GM21576 (cell line): ENCODE measurements around the gene SSUH2.
A peak's percentile ranks its signal among the peaks of the same experiment; 100 is the strongest.
"Not testable (repeated sequence)": the region's sequence is repeated elsewhere in the genome, so short reads cannot be mapped to it uniquely, and the experiment has no call there.

Experiments
- ATAC-seq: cut with Tn5 transposase; IDR thresholded peaks from one replicate; pipeline ENCODE4 v1.9.1; 2021; ENCODE audit warnings: mild to moderate bottlenecking, moderate library complexity; ENCODE audit not compliant: unreplicated experiment

SSUH2 gene, protein sequence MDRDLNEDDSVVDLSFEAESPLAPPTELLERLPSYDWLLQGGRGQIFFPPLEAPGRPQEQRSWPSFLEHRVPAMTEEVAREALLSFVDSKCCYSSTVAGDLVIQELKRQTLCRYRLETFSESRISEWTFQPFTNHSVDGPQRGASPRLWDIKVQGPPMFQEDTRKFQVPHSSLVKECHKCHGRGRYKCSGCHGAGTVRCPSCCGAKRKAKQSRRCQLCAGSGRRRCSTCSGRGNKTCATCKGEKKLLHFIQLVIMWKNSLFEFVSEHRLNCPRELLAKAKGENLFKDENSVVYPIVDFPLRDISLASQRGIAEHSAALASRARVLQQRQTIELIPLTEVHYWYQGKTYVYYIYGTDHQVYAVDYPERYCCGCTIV

DNA sequence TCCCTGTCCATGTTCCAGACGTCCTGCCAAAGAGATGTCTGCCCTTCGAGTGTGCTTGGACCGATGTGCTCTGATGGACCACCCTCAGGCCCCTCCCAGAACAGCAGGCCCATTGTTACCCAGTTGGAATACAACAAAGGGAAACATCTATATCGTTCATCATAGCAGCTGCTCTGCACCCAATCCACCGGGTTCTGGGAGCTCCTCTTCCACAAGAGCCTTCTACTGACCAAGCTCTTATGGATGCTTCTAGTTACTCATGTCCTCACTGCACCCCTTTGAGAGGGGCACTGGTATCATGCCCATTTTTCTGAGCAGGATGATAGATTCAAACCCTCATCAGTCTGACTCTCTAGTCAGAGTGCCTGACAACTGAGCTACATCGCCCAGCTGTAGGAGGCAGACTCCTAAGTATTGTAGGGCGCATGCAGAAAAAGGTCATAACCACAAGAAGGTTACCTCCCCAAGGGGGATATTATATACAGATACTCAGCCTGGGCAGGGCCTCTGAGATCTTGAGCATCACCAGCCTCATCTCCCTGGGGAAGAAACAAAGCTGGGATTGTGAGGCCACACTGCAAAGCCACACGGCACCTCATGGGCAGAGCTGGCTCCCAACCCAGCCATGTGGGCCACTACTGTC is at the start of gene SSUH2:
TSS of gene SSUH2 (minus strand) at position 51 of the 643 bp plus-strand sequence. CDS start at position 11, 40 bp downstream.
- ATAC-seq, result no peak

DNA sequence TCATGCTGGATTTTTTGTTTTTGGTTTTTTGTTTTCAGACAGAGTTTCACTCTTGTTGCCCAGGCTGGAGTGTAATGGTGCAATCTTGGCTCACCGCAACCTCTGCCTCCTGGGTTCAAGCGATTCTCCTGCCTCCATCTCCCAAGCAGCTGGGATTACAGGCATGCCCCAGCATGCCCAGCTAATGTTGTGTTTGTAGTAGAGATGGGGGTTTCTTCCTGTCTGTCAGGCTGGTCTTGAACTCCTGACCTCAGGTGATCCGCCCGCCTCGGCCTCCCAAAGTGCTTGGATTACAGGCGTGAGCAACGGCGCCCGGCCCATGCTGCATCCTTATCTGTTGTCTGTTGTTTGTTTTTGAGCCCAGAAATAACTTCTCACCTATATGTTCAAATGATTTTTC is 46.7 kb upstream of the SSUH2 start:
- not testable (repeated sequence) for ATAC-seq

DNA sequence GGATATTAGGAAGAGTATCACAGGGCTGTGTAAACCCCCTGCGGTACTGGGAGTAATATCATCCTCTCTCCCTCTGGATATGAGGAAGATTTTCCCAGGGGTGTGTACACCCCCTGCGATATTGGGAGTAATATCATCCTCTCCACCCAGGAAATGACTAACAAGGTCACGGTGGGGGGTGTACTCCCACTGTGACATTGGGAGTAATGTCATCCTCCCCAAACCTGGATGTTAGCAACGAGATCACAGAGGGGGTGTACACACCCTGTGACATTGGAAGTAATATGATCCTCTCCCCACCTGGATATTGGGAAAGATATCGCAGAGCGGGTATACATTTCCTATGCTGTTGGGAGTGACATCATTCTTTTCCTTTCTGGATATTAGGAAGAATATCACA is 40.4 kb upstream of the SSUH2 start:
- ATAC-seq, result not testable (repeated sequence)

DNA sequence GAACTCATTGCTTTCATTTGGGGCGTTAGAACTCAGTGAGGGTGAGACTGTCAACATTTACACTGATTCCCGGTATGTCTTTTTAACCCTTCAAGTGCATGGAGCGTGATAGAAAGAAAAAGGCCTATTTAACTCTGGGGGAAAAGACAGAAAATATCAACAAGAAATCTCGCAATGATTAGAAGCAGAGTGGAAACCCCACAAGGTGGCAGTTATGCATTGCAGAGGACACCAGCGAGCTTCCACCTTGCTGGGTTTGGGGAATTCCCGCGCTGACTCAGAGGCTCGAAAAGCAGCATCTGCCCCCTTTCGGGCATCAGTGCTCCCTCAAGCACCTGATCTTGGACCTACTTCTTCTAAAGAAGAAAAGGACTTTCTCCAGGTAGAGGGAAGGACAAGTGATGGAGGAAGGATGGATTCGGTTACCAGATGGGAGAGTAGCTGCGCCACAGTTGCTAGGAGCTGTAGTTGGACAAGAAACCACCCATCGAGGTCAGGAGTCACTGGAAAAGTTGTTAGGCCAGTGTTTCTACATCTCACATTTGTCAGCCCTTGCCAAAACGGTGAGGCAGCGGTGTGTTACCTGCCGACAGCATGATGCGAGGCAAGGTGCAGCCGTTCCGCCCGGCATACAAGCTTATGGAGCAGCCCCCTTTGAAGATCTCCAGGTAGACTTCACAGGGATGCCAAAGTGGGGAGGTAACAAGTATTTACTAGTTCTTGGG is 38.4 kb upstream of the SSUH2 start:
- ATAC-seq, result not testable (repeated sequence)

DNA sequence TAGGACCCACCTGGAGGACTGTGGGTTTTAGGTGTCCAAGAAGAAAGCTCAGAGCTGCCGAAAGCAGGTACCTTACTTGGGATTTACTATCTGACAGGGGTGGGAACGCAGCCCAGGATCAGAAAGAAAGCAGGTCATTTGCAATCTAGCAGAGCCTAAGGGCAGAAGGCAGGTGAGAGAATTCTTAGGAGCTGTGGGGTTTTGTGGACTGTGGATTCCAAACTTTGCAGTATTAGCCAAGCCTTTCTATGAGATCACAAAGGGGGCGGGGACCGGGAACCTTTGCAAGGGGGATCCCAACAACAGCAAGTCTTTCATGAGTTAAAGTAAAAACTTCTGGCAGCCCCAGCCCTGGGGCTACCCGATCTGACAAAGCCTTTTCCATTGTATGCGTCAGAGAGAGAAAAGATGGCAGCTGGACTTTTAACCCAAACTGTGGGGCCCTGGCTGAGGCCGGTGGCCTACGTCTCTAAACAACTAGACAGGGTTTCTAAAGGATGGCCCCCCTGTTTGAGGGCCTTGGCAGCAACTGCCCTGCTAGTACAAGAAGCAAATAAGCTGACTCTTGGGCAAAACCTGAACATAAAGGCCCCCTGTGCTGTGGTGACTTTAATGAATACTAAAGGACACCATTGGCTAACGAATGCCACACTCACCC is 37.4 kb upstream of the SSUH2 start:
- ATAC-seq, result not testable (repeated sequence)

DNA sequence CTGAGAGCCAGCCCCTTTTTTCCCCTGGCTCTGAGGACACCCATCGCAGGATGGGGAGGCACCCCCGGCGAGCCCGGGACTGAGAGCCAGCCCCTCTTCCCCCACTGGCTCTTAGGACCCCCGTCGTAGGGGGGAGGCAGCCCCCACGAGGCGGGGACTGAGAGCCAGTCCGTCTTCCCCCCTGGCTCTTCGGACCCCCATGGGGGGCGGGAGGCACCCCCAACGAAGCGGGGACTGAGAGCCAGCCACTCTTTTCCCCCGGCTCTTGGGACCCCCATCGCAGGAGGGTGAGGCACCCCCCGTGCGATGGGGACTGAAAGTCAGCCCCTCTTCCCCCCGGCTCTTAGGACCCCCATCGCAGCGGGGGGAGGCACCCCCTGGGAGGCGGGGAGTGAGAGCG is 36.8 kb upstream of the SSUH2 start:
- ATAC-seq, result no peak

DNA sequence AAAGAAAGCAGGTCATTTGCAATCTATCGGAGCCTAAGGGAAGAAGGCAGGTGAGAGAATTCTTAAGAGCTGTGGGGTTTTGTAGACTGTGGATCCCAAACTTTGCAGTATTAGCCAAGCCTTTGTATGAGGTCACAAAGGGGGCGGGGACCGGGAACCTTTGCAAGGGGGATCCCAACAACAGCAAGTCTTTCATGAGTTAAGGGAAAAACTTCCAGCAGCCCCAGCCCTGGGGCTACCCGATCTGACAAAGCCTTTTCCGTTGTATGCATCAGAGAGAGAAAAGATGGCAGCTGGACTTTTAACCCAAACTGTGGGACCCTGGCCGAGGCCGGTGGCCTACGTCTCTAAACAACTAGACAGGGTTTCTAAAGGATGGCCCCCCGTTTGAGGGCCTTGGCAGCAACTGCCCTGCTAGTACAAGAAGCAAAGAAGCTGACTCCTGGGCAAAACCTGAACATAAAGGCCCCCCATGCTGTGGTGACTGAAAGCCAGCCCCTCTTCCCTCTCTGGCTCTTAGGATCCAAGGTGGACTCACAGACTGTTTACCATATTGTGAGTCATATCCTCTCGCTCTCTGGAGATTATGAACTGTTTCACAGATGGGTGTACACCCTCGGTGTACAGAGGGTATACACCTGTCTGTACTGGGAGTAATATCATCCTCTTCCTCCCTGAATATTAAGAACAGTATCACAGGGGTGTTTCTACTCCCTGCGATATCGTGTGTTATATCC is 35.4 kb upstream of the SSUH2 start:
- not testable (repeated sequence) for ATAC-seq

DNA sequence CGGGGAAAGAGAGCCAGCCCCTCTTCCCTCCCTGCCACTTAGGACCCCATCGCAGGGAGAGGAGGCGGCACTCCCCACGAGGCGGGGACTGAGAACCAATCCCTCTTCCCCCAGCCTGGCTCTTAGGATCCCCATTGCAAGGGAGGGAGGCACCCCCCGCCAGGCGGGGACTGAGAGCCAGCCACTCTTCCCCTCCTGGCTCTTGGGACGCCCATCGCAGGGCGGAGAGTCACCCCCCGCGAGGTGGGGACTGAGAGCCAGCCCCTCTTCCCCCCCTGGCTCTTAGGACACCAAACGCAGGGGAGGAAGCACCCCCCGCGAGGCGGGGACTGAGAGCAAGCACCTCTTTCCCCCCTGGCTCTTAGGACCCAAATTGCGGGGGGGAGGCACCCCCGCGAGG is 34.2 kb upstream of the SSUH2 start:
- ATAC-seq, result no peak

DNA sequence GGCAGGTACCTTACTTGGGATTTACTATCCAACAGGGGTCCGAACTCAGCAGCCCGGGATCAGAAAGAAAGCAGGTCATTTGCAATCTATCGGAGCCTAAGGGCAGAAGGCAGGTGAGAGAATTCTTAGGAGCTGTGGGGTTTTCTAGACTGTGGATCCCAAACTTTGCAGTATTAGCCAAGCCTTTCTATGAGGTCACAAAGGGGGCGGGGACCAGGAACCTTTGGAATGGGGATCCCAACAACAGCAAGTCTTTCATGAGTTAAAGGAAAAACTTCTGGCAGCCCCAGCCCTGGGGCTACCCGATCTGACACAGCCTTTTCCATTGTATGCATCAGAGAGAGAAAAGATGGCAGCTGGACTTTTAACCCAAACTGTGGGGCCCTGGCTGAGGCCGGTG is 32.7 kb upstream of the SSUH2 start:
- ATAC-seq, result not testable (repeated sequence)

DNA sequence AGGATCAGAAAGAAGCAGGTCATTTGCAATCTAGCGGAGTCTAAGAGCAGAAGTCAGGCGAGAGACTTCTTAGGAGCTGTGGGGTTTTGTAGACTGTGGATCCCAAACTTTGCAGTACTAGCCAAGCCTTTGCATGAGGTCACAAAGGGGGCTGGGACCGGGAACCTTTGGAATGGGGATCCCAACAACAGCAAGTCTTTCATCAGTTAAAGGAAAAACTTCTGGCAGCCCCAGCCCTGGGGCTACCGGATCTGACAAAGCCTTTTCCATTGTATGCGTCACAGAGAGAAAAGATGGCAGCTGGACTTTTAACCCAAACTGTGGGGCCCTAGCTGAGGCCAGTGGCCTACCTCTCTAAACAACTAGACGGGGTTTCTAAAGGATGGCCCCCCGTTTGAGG is 31.0 kb upstream of the SSUH2 start:
- ATAC-seq, result not testable (repeated sequence)

DNA sequence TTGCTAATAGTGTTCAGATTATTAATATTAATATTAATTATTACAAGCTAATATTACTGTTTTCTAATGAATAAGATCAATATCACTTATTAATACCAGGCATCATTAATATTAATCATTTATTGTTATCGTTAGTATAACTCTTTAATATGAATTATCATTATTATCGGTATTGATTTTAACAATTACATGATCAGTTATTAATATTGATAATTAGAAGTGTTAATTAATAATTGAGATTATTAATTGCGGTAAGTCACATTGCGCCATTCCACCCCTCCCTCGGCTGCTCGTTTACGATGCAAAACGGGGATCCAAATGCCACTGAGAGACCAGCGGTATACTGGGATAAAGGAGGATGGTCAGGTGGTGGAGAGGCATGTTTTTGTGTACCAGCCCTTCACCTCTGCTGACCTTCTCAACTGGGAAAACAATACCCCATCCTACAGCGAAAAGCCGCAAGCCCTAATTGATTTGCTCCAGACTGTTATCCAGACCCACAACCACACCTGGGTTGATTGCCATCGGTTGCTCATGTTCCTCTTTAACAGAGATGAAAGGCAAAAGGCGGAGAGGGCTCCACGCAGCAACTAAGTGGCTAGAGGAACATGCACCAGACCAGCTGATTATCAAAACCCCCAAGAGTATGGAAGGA is 28.6 kb upstream of the SSUH2 start:
- no peak for ATAC-seq

DNA sequence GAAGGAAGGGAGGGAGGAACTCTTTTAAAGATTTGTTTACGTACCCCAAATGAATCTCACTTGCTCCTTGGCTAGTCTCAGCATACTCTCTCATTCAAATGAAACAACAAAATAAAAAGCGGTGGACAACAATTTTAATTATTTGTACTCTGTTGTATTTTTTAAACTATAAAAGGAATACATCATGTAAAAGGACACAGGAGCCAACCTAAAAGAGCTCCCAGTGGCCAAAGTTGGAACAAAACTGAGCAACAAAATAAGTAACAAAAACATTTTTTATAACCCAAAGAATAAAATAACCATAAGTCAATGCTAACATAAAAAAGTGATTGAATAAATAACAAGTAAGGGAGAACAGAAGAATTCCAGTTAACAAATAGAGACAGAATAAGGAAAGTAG is 24.4 kb upstream of the SSUH2 start:
- no peak for ATAC-seq

DNA sequence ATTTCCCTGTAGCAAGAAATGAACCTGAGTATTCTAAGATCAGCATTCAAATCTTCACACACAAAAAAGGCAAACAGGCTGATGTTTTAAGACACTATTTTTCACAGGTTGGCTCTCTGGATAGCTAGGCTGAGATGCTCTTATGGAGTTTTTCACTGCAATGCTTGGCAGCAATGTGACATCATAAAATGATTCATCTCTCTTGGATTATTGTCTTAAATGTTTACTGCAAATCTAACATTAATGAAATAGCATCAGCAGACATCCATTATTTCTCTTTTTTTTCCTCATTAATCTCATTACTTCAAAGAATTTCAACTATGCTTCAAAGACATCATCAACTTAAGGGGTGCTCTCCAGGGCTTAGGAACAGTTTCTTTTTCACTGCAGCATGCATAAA is 23.6 kb upstream of the SSUH2 start:
- ATAC-seq, result no peak

DNA sequence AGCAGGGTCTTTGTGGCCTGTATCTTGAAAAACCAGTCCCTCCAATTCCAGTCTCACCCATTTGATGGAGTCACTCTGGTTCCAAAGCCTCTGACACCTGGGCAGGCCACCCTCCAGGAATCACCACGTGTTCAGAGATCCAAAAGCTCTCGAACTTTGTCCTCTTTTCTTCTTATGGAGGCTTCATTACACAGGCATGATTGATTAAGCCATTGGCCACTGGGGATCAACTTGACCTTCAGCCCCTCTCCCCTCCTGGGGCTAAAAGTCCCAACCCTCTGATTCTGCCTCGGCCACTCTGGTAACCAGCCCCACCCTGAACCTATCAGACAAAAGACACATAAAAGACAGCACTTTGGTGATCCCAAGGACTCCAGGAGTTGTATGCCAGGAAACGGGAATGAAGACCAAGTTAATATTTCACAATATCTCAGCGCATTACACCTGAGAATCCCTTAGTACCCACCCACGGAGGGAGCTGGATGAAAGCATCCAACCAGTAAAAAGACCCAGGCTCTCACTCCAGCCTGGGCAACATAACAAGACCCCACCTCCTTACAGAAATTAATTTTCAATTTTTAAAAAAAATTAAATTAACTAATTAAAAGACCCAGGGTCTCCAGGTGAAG is 23.0 kb upstream of the SSUH2 start:
- no peak for ATAC-seq

DNA sequence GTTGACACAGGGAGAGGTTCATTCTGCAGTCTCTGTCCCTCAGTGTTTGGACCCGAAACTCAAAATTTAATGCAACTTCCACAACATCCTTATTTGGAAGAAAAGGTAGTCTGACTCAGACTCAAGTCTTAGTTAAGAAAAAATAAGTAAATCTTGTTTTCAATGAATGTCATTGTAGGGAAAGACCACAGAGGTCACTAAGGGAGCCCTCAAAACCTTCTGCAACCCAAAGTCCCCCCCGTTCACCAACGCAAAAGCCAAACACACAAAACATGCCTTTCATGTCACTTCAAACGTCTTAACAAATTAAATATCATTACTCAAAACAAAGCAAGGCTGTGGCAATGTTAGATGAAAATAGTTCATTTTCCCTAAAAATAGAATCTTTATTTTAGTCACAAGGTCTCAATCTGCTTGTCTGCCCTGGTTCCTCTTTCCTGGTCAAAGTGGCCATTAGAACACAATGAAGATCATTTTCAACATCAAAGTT is 20.9 kb upstream of the SSUH2 start:
- ATAC-seq, result peak; percentile 70

DNA sequence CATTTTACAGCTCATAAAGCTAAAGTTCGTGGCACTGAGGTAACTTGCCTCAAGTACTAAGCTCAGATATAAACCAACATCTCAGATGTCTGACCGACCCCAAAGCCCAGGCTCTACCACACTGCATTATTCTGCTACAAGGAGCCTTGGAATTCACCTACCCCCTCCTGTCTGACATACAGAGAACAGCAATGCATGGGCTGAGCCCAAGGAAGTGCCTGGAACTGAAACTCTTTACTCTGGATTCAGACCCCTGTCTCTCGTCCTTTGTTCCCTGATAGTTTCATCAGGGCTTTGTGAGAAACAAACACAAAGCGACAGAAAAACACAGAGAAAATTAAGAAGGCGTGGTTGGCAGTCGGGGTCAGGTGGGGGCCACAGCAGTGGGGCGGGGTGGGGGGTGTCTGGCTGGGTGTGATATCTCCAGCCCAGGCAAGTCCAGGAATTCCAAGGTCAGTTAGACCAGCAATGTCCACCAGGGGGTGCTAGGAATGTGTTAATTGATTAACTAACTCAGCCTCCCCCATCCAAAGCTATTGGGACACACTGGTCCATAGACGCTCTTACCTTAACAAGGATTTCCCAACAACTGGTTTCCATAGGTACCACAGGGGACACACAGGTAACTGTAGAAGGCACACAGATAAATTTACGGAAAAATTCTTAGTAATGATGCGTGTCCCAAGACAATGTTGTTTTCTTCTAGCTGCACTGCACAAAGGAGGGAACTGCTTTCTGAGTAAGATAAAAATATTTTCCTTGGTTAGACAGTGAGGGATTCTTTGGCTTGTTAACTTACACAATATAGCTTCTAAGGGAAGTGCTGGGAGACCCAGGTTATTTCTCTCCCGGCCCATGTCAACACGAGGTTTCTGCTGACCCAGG is 18.8 kb upstream of the SSUH2 start:
- peak; percentile 36 for ATAC-seq

DNA sequence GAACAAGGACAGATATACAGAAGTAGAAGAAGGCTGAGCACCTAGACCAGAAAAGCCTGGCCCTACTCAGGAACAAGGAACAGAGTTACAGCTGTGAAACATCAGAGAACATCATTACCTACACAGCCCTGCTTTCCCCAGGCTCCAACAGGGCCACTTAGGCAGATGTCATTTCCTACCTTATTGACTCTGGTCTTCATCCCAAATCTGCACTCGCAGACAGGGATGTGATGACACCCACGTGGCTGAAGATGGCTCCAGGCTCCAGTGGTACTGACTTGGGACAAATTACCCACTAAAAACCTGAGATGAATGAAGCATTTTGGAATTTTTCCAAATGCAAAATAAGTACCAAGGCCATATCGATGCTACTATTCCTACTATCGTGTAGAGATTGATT is 18.0 kb upstream of the SSUH2 start:
- ATAC-seq, result no peak
